Measurements from ENCODE around the gene NUP188.
"Not testable (repeated sequence)": the region's sequence is repeated elsewhere in the genome, so short reads cannot be mapped to it uniquely, and the experiment has no call there.

Gene NUP188

GRCh38 chr9:128917151-128917849, 30.2 kb upstream of the NUP188 start:
- DNase-seq, result no peak

GRCh38 chr9:128918921-128919320, 28.6 kb upstream of the NUP188 start:
- DNase-seq, result no peak

GRCh38 chr9:128919402-128920089, 28.0 kb upstream of the NUP188 start:
- no peak for DNase-seq

- no peak for DNase-seq
Measured at GRCh38 chr9:128920381-128921058, 27.0 kb upstream of the NUP188 start, which contains the start of gene PHYHD1. TSS of gene PHYHD1 (plus strand) at chr9:128920982. CDS start at chr9:128922324, 1,342 bp downstream.

GRCh38 chr9:128921881-128922763, 25.4 kb upstream of the NUP188 start:
- no peak for DNase-seq

GRCh38 chr9:128923493-128923883, 24.0 kb upstream of the NUP188 start:
- no peak for DNase-seq

- DNase-seq, result peak; percentile 45
Measured at GRCh38 chr9:128927731-128928411, 19.6 kb upstream of the NUP188 start.

GRCh38 chr9:128928624-128929023, 18.9 kb upstream of the NUP188 start:
- no peak for DNase-seq

- no peak for DNase-seq
Measured at GRCh38 chr9:128929560-128929959, 17.9 kb upstream of the NUP188 start.

- no peak for DNase-seq
Measured at GRCh38 chr9:128933731-128934130, 13.8 kb upstream of the NUP188 start.

GRCh38 chr9:128936171-128936865, 11.2 kb upstream of the NUP188 start:
- no peak for DNase-seq

- DNase-seq, result no peak
Measured at GRCh38 chr9:128937310-128938165, 10.0 kb upstream of the NUP188 start.

- DNase-seq, result no peak
Measured at GRCh38 chr9:128940271-128940921, 7.1 kb upstream of the NUP188 start.

- DNase-seq, result no peak
Measured at GRCh38 chr9:128940946-128941755, 6.3 kb upstream of the NUP188 start.

- DNase-seq, result no peak
Measured at GRCh38 chr9:128943832-128944620, 3.5 kb upstream of the NUP188 start.

- not testable (repeated sequence) for DNase-seq
Measured at GRCh38 chr9:128944966-128945365, 2.5 kb upstream of the NUP188 start.

GRCh38 chr9:128945798-128946501, 1.5 kb upstream of the NUP188 start:
- DNase-seq, result no peak
